G401 (cell line): Measurements from ENCODE around the gene IP6K3. TPM values are rescaled to one million over a fixed set of nuclear protein-coding genes. Genes with fewer than 3 reads are reported as not detected.

ENCODE experiments used
- DNase-seq: peaks from one replicate; pipeline ENCODE4 v3.0.0-alpha.2; 2015; ENCODE audit warnings: low spot score
- in situ Hi-C: cut with HindIII; loops from 2 replicates; pipeline ENCODE4 v1.10.0; 2016; ENCODE audit warnings: low sequenced_read_pairs, mixed read lengths
- total RNA-seq: library from RNA; depleted of rRNA; stranded (reverse); fragments of >200 nt; shearing (Covaris generic); gene quantifications from 2 replicates; pipeline ENCODE4 v1.2.3, GENCODE V29; 2014

The IP6K3 gene
- total RNA-seq, 1 experiment from 2014 or later, result 51.1 TPM

- in situ Hi-C loops, result no loop called here
- DNase-seq, result peak; percentile 96
Observed at GRCh38 chr6:33727932-33728331, 18.8 kb downstream of the IP6K3 start.

GRCh38 chr6:33727126-33727525, 19.6 kb downstream of the IP6K3 start:
- DNase-seq, result peak; percentile 61
- in situ Hi-C loops, result no loop called here

- in situ Hi-C loops, result no loop called here
- no peak for DNase-seq
Observed at GRCh38 chr6:33726696-33727095, 20.0 kb downstream of the IP6K3 start.

GRCh38 chr6:33725891-33726673, 20.6 kb downstream of the IP6K3 start:
- in situ Hi-C loops, result no loop called here
- no peak for DNase-seq

- in situ Hi-C loops, result no loop called here
- DNase-seq, result no peak
Observed at GRCh38 chr6:33725222-33725621, 21.5 kb downstream of the IP6K3 start.

- DNase-seq, result no peak
- in situ Hi-C loops, result no loop called here
Observed at GRCh38 chr6:33724102-33725023, 22.3 kb downstream of the IP6K3 start.

- in situ Hi-C loops, result no loop called here
Observed at GRCh38 chr6:33723371-33724085, 23.2 kb downstream of the IP6K3 start.

GRCh38 chr6:33722103-33722623, 24.5 kb downstream of the IP6K3 start:
- DNase-seq, result no peak
- in situ Hi-C loops, result no loop called here

More at GRCh38 chr6:33723371-33724085, 23.2 kb downstream of the IP6K3 start:
- DNase-seq, result peak; percentile 97

GRCh38 chr6:33721508-33721907, 25.2 kb downstream of the IP6K3 start:
- in situ Hi-C loops, result no loop called here
- DNase-seq, result no peak

- in situ Hi-C loops, result no loop called here
- DNase-seq, result no peak
Observed at GRCh38 chr6:33720998-33721397, 25.7 kb downstream of the IP6K3 start.

GRCh38 chr6:33719326-33719987, 27.2 kb downstream of the IP6K3 start:
- in situ Hi-C loops, result no loop called here
- DNase-seq, result no peak

GRCh38 chr6:33718713-33719112, 28.0 kb downstream of the IP6K3 start:
- DNase-seq, result no peak
- in situ Hi-C loops, result no loop called here

GRCh38 chr6:33717934-33718455, 28.7 kb downstream of the IP6K3 start:
- in situ Hi-C loops, result no loop called here
- DNase-seq, result no peak

- in situ Hi-C loops, result no loop called here
- DNase-seq, result no peak
Observed at GRCh38 chr6:33716890-33717632, 29.6 kb downstream of the IP6K3 start.

GRCh38 chr6:33716379-33716778, 30.3 kb downstream of the IP6K3 start:
- no peak for DNase-seq
- in situ Hi-C loops, result no loop called here

- no peak for DNase-seq
- in situ Hi-C loops, result no loop called here
Observed at GRCh38 chr6:33714385-33715040, 32.2 kb downstream of the IP6K3 start.

GRCh38 chr6:33713786-33714185, 32.9 kb downstream of the IP6K3 start:
- no peak for DNase-seq
- in situ Hi-C loops, result no loop called here

GRCh38 chr6:33712914-33713313, 33.8 kb downstream of the IP6K3 start:
- in situ Hi-C loops, result no loop called here
- no peak for DNase-seq
